PC-3 (cell line): ENCODE data around the gene COX18. TPM values are rescaled to one million over a fixed set of nuclear protein-coding genes. Genes with fewer than 3 reads are reported as not detected.

Experiments used
- ATAC-seq: fragments of 200-7000 bp; cut with Tn5 transposase; 2 replicates; pipeline ENCODE4 v1.9.1; 2020; ENCODE audit warnings: mild to moderate bottlenecking, moderate library complexity
- Bru-seq: library from RNA; stranded (reverse); fragments of 400-500 nt; gene quantifications from one replicate; lab custom pipeline; 2021; lab: Mats Ljungman, UMichigan
- BruChase-seq, 2 experiments: library from RNA; stranded (reverse); fragments of 400-500 nt; gene quantifications; one replicate each; lab custom pipeline; 2021; lab: Mats Ljungman, UMichigan
- BruUV-seq: library from RNA; stranded (reverse); fragments of 400-500 nt; replicated peaks from 2 replicates; lab custom pipeline; 2021; lab: Mats Ljungman, UMichigan
- CTCF ChIA-PET: fragments of 300-600 bp; sonication (Branson Sonifier 250); formaldehyde crosslinking; loops from one replicate; lab custom pipeline; 2022; ENCODE audit warnings: antibody characterized with exemption; lab: Charles Lee
- POLR2A ChIA-PET: fragments of 300-600 bp; sonication (Branson Sonifier 250); formaldehyde crosslinking; loops from one replicate; lab custom pipeline; 2022; ENCODE audit warnings: antibody characterized with exemption; ENCODE audit not compliant: unreplicated experiment; lab: Charles Lee
- DNase-seq: peaks from one replicate; pipeline ENCODE4 v3.0.0-alpha.2; 2015
- H2AFZ ChIP-seq: fragments of 300-600 bp; sonication (generic); 2 replicates; pipeline ENCODE4 v1.6.0; 2016; ENCODE audit warnings: antibody characterized with exemption, low read length
- H3F3A ChIP-seq: fragments of 300-600 bp; sonication (generic); one replicate; pipeline ENCODE4 v1.6.0; 2017; ENCODE audit warnings: antibody characterized with exemption, low read length, control low read depth, mild to moderate bottlenecking; ENCODE audit not compliant: unreplicated experiment
- H3K27ac ChIP-seq: fragments of 300-600 bp; sonication (generic); 2 replicates; pipeline ENCODE4 v1.5.1; 2016; ENCODE audit warnings: mild to moderate bottlenecking, low read length
- H3K27me3 ChIP-seq: fragments of 300-600 bp; sonication (generic); 2 replicates; pipeline ENCODE4 v1.6.1; 2016; ENCODE audit warnings: low read length, mixed read lengths
- H3K36me3 ChIP-seq: fragments of 300-600 bp; sonication (generic); 2 replicates; pipeline ENCODE4 v1.6.1; 2016; ENCODE audit warnings: low read depth, mixed run types, low read length, mixed read lengths
- H3K4me1 ChIP-seq: fragments of 300-600 bp; sonication (generic); 2 replicates; pipeline ENCODE4 v1.5.1; 2016; ENCODE audit warnings: low read length; ENCODE audit not compliant: insufficient read depth
- H3K4me2 ChIP-seq: fragments of 300-600 bp; sonication (generic); 2 replicates; pipeline ENCODE4 v1.6.0; 2016; ENCODE audit warnings: low read length
- H3K4me3 ChIP-seq: fragments of 300-600 bp; sonication (generic); 2 replicates; pipeline ENCODE4 v1.5.1; 2016; ENCODE audit warnings: mild to moderate bottlenecking, low read length, mixed read lengths
- H3K79me2 ChIP-seq: fragments of 300-600 bp; sonication (generic); 2 replicates; pipeline ENCODE4 v1.6.1; 2017; ENCODE audit warnings: low read length, mixed read lengths
- H3K9ac ChIP-seq: fragments of 300-600 bp; sonication (generic); 2 replicates; pipeline ENCODE4 v1.6.0; 2016; ENCODE audit warnings: mild to moderate bottlenecking, low read length
- H3K9me2 ChIP-seq: fragments of 300-600 bp; sonication (generic); replicated peaks from 2 replicates; pipeline ENCODE4 v1.6.1; 2016; ENCODE audit warnings: mixed run types, low read length, mixed read lengths
- H3K9me3 ChIP-seq: fragments of 300-600 bp; sonication (generic); 2 replicates; pipeline ENCODE4 v1.6.1; 2016; ENCODE audit warnings: low read length, mixed read lengths
- H4K20me1 ChIP-seq: fragments of 300-600 bp; sonication (generic); 2 replicates; pipeline ENCODE4 v1.6.1; 2016; ENCODE audit warnings: low read length, mixed read lengths
- CTCF ChIP-seq: fragments of 300-600 bp; sonication (generic); conservative IDR thresholded peaks from 2 replicates; pipeline ENCODE4 v1.5.1; 2017; ENCODE audit warnings: antibody characterized with exemption, low read depth, mild to moderate bottlenecking, low read length
- EZH2 ChIP-seq: fragments of 300-600 bp; sonication (generic); IDR thresholded peaks from one replicate; pipeline ENCODE4 v1.6.1; 2017; ENCODE audit warnings: antibody characterized with exemption, mild to moderate bottlenecking, low read length; ENCODE audit not compliant: unreplicated experiment
- EZH2phosphoT487 ChIP-seq: fragments of 300-600 bp; sonication (generic); IDR thresholded peaks from 2 replicates; pipeline ENCODE4 v1.6.1; 2018; ENCODE audit warnings: mild to moderate bottlenecking, antibody characterized with exemption, low read length, borderline replicate concordance
- intact Hi-C: fragments of 100-400 bp; cut with micrococcal nuclease; formaldehyde crosslinking; loops from 2 replicates; pipeline ENCODE4 v1.9.0; 2023
- long read RNA-seq: library from polyadenylated mRNA; unstranded; transcript quantifications from one replicate; pipeline ENCODE4 v2.0.0, GENCODE V29; 2021; ENCODE audit not compliant: unreplicated experiment
- total RNA-seq: library from RNA; depleted of rRNA; stranded (reverse); fragments of >200 nt; gene quantifications from 2 replicates; pipeline ENCODE4 v1.2.3, GENCODE V29; 2014; rRNA removed

The COX18 gene
- total RNA-seq, result 32.8 and 40.0 TPM in 2 replicates
- Bru-seq, nascent RNA, result percentile 84 among the genes with signal in this experiment
- BruChase-seq, experiment 1, labeled RNA remaining after a 6-hour chase, result percentile 84 among the genes with signal in this experiment
- percentile 80 among the genes with signal in this experiment for BruChase-seq, experiment 2, labeled RNA remaining after a 2-hour chase
- long read RNA-seq, partial matches to known transcripts, result 1 of 13 reads
- long read RNA-seq, other reads (novel, unspliced or antisense), result 10 of 13 reads

- Histone ChIP-seq H3K9me3 (no peaks in the 10 kb centered on the region), H3K27me3 (no peaks in the 10 kb centered on the region), H2AFZ (peak within 1 kb of the TSS; percentile 87), H3F3A (peaks cover 4% of the 10 kb centered on the region), H3K36me3 (peaks cover 27% of the 10 kb centered on the region; the same call in 1 of the 2 replicates), H3K4me2 (peak within 1 kb of the TSS; percentile 90), H4K20me1 (no peaks in the 10 kb centered on the region), H3K4me3 (peak within 1 kb of the TSS; percentile 93), H3K9ac (peak within 1 kb of the TSS; percentile 95), H3K27ac (peak within 1 kb of the TSS; percentile 86), H3K9me2 (no peaks in the 10 kb centered on the region), H3K79me2 (peaks cover 31% of the 10 kb centered on the region), H3K4me1 (peaks cover 16% of the 10 kb centered on the region)
- ChIA-PET POLR2A (no interaction called here), CTCF (no interaction called here)
- intact Hi-C loops, result loop anchor here (1.0 kb wide), 1 partner anchor 188 kb away; no protein-coding TSS in a partner anchor
- TF ChIP-seq CTCF, result no peak
- TF ChIP-seq EZH2phosphoT487, result no peak
- no peak for TF ChIP-seq EZH2
- DNase-seq, result peak; percentile 100
- BruUV-seq, result no TSS peak
- peak; percentile 92 for ATAC-seq
These were observed at the start of gene COX18 for GRCh38 chr4:73069338-73070073. Gene COX18 (minus strand): TSS chr4:73069716. CDS start chr4:73069649, 67 bp downstream.

- Histone ChIP-seq H3K9ac (no peak overlapping the region), H3K4me3 (no peak overlapping the region), H3K27me3 (no peaks in the 10 kb centered on the region), H3K9me2 (no peaks in the 10 kb centered on the region), H3K27ac (no peak overlapping the region), H4K20me1 (no peaks in the 10 kb centered on the region), H3K4me1 (no peaks in the 10 kb centered on the region), H3F3A (no peaks in the 10 kb centered on the region), H2AFZ (no peak overlapping the region), H3K9me3 (no peaks in the 10 kb centered on the region), H3K79me2 (no peaks in the 10 kb centered on the region), H3K36me3 (peaks cover 34% of the 10 kb centered on the region), H3K4me2 (no peak overlapping the region)
- intact Hi-C loops, result no loop called here
- DNase-seq (no peak), ATAC-seq (no peak)
- CTCF ChIA-PET, result no interaction called here
- POLR2A ChIA-PET, result interaction anchor here (0.5 kb wide), 1 partner anchor 11 kb away, joined by 14 read pairs; no protein-coding TSS in a partner anchor
- no TSS peak for BruUV-seq
- no peak for TF ChIP-seq EZH2
These were observed 40.0 kb upstream of the COX18 start for GRCh38 chr4:73109493-73109892.

- Histone ChIP-seq H3F3A (no peaks in the 10 kb centered on the region), H3K27ac (no peak overlapping the region), H3K4me2 (no peak overlapping the region), H2AFZ (no peak overlapping the region), H3K4me1 (no peaks in the 10 kb centered on the region), H4K20me1 (no peaks in the 10 kb centered on the region), H3K9me3 (no peaks in the 10 kb centered on the region), H3K4me3 (no peak overlapping the region), H3K27me3 (no peaks in the 10 kb centered on the region), H3K79me2 (no peaks in the 10 kb centered on the region), H3K36me3 (peaks cover 41% of the 10 kb centered on the region), H3K9ac (no peak overlapping the region), H3K9me2 (no peaks in the 10 kb centered on the region)
- BruUV-seq, result no TSS peak
- POLR2A ChIA-PET, result no interaction called here
- no peak for DNase-seq
- ATAC-seq, result no peak
- TF ChIP-seq EZH2phosphoT487 (no peak), CTCF (no peak), EZH2 (no peak)
- intact Hi-C loops, result no loop called here
- CTCF ChIA-PET, result no interaction called here
These were observed 35.2 kb upstream of the COX18 start for GRCh38 chr4:73104695-73105094.
